ENCODE results near the gene SNTG2. TPM values are rescaled to one million over a fixed set of nuclear protein-coding genes. Genes with fewer than 3 reads are reported as not detected.

The SNTG2 gene
- total and polyA plus RNA-seq, 2 of the 13 experiments (the other 11 are each of a cell fraction or from before 2014, with no cell fraction given): not detected

DNA sequence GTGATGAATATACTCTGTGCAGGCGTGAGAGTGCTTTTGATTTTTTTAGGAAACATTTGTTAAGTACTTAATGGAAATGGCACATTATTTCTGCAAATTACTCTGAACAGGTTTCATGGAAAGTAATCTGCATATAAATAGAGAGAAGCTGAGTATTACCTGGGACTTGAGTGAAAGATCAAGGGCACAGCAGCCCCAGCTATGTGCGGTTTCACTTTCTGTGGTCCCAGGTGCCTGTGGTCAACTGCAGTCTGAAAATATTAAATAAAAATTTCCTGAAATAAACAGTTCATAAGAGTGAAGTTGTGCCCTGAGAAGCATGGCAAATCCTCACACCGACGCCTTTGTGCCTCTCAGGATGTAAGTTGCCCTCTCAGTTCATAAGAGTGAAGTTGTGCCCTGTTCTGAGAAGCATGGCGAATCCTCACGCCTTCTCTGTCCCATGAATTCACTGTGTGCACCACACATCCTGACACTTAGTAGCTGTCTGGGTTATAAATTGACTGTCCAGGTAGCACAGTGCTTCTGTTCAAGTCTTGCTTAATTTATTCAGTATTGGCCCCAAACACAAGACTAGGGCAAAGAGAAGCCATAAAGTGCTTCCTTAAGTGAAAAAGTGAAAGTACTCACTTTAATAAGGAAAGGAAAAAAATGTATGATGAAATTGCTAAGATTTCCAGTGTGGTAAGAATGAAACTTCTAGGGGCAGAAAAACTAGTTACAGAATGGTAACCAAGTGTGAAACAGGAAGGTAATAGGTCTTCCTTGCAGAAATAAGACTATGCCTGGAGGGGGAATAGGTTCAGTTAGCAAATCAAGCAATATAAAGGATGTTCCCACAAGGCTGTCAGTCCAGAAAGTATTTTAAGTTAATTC is 4.3 kb upstream of the SNTG2 start (continued):
- TF ChIP-seq, protein P1, sequence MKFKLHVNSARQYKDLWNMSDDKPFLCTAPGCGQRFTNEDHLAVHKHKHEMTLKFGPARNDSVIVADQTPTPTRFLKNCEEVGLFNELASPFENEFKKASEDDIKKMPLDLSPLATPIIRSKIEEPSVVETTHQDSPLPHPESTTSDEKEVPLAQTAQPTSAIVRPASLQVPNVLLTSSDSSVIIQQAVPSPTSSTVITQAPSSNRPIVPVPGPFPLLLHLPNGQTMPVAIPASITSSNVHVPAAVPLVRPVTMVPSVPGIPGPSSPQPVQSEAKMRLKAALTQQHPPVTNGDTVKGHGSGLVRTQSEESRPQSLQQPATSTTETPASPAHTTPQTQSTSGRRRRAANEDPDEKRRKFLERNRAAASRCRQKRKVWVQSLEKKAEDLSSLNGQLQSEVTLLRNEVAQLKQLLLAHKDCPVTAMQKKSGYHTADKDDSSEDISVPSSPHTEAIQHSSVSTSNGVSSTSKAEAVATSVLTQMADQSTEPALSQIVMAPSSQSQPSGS (CRISPR knock-in tag; IDR thresholded peaks at IDR 0.05): no peak
- TF ChIP-seq, protein P2, sequence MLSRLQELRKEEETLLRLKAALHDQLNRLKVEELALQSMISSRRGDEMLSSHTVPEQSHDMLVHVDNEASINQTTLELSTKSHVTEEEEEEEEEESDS (CRISPR knock-in tag; IDR thresholded peaks at IDR 0.05; ENCODE audit: borderline replicate concordance): no peak
- TF ChIP-seq, protein P3, sequence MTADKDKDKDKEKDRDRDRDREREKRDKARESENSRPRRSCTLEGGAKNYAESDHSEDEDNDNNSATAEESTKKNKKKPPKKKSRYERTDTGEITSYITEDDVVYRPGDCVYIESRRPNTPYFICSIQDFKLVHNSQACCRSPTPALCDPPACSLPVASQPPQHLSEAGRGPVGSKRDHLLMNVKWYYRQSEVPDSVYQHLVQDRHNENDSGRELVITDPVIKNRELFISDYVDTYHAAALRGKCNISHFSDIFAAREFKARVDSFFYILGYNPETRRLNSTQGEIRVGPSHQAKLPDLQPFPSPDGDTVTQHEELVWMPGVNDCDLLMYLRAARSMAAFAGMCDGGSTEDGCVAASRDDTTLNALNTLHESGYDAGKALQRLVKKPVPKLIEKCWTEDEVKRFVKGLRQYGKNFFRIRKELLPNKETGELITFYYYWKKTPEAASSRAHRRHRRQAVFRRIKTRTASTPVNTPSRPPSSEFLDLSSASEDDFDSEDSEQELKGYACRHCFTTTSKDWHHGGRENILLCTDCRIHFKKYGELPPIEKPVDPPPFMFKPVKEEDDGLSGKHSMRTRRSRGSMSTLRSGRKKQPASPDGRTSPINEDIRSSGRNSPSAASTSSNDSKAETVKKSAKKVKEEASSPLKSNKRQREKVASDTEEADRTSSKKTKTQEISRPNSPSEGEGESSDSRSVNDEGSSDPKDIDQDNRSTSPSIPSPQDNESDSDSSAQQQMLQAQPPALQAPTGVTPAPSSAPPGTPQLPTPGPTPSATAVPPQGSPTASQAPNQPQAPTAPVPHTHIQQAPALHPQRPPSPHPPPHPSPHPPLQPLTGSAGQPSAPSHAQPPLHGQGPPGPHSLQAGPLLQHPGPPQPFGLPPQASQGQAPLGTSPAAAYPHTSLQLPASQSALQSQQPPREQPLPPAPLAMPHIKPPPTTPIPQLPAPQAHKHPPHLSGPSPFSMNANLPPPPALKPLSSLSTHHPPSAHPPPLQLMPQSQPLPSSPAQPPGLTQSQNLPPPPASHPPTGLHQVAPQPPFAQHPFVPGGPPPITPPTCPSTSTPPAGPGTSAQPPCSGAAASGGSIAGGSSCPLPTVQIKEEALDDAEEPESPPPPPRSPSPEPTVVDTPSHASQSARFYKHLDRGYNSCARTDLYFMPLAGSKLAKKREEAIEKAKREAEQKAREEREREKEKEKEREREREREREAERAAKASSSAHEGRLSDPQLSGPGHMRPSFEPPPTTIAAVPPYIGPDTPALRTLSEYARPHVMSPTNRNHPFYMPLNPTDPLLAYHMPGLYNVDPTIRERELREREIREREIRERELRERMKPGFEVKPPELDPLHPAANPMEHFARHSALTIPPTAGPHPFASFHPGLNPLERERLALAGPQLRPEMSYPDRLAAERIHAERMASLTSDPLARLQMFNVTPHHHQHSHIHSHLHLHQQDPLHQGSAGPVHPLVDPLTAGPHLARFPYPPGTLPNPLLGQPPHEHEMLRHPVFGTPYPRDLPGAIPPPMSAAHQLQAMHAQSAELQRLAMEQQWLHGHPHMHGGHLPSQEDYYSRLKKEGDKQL (CRISPR knock-in tag; IDR thresholded peaks at IDR 0.05; ENCODE audit: low read depth): no peak
- TF ChIP-seq PLRG1 (conservative IDR thresholded peaks at IDR 0.05): no peak
- no peak for TF ChIP-seq ATF7 (IDR thresholded peaks at IDR 0.05)
- no peak for TF ChIP-seq ATF7 (CRISPR knock-in tag; IDR thresholded peaks at IDR 0.05)
- no peak for TF ChIP-seq ZC3H13 (CRISPR knock-in tag; IDR thresholded peaks at IDR 0.05)
- no peak for TF ChIP-seq ZNF878 (CRISPR knock-in tag; IDR thresholded peaks at IDR 0.05)
- TF ChIP-seq TOE1 (CRISPR knock-in tag; IDR thresholded peaks at IDR 0.05): no peak
- TF ChIP-seq MAFG (CRISPR knock-in tag; IDR thresholded peaks at IDR 0.05): no peak
- TF ChIP-seq, protein P4, sequence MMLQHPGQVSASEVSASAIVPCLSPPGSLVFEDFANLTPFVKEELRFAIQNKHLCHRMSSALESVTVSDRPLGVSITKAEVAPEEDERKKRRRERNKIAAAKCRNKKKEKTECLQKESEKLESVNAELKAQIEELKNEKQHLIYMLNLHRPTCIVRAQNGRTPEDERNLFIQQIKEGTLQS (CRISPR knock-in tag; IDR thresholded peaks at IDR 0.05): no peak
- TF ChIP-seq, protein P5, sequence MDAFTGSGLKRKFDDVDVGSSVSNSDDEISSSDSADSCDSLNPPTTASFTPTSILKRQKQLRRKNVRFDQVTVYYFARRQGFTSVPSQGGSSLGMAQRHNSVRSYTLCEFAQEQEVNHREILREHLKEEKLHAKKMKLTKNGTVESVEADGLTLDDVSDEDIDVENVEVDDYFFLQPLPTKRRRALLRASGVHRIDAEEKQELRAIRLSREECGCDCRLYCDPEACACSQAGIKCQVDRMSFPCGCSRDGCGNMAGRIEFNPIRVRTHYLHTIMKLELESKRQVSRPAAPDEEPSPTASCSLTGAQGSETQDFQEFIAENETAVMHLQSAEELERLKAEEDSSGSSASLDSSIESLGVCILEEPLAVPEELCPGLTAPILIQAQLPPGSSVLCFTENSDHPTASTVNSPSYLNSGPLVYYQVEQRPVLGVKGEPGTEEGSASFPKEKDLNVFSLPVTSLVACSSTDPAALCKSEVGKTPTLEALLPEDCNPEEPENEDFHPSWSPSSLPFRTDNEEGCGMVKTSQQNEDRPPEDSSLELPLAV (CRISPR knock-in tag; conservative IDR thresholded peaks at IDR 0.05; ENCODE audit: low read depth): no peak
- TF ChIP-seq MIXL1 (CRISPR knock-in tag; IDR thresholded peaks at IDR 0.05): no peak
- TF ChIP-seq GATA4 (IDR thresholded peaks at IDR 0.05; ENCODE audit: borderline replicate concordance, low read depth): no peak
- TF ChIP-seq, protein P6, sequence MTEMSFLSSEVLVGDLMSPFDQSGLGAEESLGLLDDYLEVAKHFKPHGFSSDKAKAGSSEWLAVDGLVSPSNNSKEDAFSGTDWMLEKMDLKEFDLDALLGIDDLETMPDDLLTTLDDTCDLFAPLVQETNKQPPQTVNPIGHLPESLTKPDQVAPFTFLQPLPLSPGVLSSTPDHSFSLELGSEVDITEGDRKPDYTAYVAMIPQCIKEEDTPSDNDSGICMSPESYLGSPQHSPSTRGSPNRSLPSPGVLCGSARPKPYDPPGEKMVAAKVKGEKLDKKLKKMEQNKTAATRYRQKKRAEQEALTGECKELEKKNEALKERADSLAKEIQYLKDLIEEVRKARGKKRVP (CRISPR knock-in tag; IDR thresholded peaks at IDR 0.05): no peak
- TF ChIP-seq CHD2 (IDR thresholded peaks at IDR 0.05; ENCODE audit: low read depth, low read length): no peak
- no peak for TF ChIP-seq ZNF629 (CRISPR knock-in tag; conservative IDR thresholded peaks at IDR 0.05)
